NCI-H146 (cell line): ENCODE measurements around the gene KLHL30.

Experiments used
- DNase-seq: peaks from one replicate; lab custom pipeline; 2025; lab: John Stamatoyannopoulos, UW

KLHL30 gene

DNA sequence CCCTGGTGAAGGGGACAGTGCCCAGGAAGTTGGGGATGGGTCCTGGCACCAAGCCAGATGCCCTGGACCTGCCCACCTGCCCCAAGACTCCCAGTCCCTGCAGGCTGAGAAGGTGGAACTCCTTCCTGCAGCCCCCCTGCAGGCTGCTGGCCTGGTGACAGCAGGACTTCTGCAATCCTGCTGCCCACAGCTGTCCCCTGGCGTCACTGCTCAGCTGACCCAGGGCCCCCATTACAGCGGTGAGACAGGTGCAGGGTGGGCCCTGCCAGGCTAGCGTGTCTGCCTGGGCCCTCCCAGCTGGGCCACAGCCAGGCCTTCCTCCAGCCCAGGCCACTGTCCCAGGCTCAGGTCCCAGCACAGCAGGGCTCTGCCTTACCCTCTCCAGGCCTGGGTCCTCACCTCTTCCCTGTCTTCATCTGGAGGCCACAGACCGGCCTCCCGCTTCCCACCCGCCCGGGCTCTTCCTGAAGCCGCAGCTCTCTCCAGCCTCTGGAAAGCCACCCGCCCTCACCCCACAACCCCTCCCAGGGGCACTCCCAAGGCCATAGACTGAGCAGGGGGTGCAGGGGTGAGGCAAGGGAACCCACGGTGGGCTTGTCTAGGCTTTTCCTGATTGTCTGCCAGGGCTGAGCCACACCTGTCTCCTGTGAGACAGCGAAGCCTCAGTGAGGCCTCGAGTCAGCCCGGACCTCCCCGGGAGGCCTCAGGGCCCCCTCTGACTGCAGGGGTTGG lies 11.5 kb downstream of the KLHL30 start:
- DNase-seq = peak; percentile 29

DNA sequence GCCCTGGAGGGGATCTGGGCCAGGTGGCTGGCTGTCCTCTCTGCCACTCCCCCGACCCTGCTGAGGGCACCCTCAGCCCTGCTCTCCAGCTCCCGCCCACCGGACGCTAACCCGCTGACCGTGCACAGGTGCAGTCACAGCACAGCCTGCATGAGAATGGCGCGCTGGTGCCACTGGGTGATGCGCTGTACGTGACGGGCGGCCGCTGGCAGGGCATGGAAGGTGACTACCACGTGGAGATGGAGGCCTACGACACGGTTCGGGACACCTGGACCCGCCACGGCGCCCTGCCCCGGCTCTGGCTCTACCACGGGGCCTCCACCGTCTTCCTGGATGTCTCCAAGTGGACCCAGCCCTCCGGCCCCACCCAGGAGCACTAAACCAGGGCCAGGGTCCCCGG lies 12.2 kb downstream of the KLHL30 start:
- no peak for DNase-seq

DNA sequence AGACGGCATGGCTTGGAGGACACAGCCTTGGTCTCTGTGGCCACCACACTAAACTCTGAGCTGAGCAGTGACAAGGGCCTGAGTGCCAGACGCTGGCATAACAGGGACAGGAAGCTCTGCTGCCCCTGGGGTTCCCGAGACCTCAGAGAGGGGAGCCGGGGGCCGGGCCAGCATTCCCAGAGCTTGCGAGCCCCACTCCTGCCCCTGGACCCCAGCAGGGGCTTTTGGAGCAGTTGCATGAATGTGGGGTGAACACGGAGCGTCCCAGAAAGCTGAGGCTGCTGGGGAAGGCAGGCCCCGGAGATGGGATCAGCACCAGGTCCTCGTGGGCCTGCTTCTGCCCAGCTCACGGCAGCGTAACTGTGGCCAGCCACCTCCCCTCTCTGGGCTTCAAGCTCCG lies 12.7 kb downstream of the KLHL30 start:
- no peak for DNase-seq

DNA sequence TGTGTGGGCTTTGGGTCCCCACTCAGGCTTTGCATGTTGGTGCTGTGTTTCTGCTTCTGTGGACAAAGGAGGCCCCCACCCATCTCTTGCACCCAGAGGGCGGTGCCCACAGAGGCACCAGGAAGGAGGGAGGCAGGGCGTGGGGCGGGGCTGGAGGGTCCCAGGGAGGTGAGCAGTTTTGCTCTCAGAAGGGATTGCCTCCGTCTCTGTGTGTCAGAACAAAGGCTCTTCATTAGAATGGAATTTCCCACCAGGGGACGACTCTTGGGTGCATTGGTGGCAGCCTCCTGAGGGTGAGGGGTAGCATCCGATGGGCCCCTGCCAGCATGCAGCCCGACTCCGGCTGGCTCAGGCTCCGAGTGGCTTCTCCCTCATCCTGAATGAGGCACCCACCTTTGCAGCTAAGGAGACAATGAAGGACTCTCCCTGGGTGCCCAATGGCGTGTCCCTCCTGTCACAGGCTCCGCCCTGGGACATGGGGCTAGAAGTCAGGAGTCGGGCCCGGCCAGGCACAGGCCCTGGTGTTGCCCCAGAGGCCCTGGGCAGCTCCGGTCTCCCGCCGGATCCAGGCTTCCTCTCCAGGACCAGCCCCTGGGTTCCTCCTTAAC lies 13.3 kb downstream of the KLHL30 start:
- DNase-seq = no peak

DNA sequence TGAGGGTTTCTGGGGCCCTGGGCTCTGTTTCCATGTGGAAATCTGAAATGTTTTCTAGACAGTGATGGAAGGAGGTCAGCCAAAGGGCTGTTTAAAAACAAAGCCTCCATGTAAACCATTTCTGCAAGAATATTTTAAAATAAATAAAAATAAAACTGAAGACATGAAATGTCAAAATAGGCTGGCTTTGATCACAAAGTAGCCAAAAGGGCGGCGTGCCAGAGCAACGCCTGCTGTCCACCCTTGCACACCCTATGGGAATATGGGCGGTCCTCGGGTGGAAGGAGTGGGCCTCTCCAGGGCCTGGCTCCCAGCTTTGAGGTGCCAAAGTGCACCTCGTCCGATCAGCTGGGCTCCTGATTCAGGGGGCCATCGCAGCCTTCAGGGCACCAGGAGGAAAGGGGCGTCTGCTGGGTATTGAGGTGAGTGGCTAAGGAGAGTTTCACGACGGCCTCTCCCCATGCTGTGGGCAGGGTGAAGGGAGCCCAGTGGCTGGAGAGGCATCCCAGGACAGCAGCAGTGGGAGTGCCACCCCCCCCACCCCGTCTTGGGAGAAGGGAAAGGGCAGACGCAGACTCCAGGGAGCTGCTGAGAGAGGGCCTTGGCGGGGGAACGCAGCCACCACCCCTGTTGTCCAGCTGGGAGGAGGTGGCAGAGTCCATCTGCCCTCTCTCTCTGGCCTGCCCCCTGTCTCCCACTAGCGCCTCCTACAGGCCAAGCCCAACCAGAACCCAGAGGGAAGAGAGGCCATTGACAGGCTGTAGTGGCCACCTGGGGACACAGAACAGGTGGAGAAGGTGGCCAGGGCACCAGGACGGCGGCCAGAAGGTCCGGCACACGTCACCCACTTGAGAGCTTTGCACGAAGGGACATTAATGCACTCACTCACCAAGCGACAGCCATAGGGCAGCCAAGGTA lies 14.6 kb downstream of the KLHL30 start:
- DNase-seq = no peak

DNA sequence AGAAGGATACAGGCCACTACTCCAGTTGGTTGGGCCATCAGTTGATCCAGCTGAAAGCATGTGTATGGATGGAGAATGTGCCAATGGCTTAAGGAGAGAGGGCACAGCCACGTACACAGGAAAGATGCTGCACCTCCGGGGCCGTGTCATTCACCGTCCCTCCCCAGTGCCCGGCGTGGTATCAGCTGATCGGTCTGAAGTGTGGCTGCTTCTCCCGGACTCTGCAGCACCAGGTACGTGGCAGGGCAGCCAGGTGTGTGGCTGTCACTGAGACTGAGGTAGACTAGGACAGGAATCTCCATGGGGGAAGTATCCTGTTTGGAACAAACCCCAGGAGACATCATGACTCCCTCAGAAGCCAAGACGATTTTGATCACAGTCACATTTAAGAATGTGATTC lies 16.1 kb downstream of the KLHL30 start:
- DNase-seq = no peak

DNA sequence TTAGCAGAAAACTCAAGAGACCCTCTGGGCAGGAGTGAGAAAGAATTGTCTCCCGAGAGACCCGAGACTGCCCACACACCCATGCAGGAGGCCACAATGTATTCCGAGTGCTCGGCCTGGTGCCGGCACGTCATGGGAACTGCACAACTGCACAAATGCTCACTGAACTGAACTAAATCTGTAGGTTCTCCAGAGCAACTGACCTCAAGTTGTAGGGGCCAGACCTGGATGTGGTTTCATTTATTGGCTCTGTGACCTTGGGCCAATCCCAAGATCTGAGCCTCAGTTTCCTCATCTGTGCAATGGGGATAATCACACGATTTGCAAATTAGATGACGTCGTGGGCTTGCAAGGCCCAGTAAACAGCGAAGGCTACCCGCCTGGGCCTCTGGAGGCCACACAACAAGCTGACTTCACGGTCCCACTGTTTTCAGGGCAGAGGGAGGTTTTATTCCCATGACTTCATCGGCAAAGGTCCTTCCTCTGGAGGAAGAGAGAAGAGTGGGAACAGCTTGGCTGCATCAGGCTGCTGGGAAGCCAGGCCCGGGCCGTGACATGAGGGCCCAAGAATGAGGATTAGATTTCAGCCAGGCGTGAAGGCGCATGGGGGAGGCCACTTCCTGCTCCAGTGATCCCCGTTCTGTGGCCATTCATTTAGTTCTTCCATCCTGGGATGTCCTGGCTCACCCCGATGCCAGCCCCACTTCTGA lies 16.7 kb downstream of the KLHL30 start:
- no peak for DNase-seq

DNA sequence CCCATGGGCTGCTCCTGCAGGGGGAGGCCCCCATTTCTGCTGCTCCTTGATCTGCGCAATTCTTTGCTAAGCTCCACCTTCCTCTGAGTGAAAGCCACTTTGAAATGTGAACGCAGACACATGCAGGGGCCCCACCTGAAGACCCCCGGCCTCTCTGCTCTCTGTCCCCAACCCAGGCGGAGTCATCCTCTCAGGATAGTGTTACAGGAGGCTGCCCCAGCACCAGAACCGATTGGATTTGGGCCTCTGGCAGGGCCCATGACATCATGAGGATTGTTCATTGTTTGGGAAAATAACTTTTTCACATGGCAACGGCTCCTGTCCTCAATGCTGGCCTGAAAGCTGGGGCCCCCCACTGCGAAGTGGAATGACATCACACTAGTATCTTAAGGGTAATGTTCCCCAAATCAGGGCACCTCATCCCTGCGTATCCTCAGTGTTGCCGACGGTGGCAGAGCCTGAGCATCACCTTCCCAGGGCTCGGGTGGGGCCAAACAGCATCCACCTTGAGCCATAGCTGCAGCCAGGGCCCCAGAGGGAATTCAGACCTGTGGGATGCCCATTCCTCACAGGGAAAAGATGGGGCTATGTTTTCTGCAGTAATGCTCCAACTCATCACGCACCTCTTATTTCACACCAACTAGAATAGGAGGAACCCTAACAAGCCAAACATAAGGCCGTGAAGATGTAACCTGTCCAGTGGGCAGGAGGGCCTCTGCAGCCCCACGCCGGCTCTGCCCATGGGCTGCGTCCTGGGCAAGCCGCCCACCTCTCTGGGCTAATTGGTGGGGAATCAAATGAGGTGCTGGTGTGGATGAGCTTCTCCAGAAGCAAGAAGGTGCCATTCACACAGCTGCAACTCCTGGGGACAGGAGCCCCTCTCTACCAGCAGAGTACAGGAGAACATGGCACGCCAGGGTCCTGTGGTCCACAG lies 17.6 kb downstream of the KLHL30 start:
- no peak for DNase-seq

DNA sequence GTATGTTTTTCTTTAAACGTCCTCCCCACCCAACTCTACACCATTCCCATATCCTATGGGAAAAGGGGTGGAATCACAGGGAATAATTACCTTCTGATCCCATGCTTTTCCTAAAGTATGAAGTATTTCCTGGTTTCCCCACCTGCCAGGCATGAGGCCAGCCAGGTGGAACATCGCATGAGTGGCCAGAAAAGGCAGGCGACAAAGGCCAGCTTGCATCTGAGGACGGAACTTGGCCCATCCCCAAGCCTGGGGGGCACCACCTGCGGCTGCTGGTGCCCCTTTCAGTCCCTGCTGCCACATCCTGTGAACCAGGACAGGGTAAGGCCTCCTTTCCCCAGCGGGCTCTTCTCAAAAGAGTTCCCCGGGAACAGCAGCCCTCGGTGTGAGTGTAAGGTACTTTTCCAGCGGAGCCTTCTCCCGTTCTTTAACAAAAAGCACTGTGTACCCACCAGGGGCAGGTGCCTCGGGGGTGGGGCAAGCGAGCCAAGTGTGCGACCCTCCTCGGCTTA lies 19.1 kb downstream of the KLHL30 start:
- no peak for DNase-seq

DNA sequence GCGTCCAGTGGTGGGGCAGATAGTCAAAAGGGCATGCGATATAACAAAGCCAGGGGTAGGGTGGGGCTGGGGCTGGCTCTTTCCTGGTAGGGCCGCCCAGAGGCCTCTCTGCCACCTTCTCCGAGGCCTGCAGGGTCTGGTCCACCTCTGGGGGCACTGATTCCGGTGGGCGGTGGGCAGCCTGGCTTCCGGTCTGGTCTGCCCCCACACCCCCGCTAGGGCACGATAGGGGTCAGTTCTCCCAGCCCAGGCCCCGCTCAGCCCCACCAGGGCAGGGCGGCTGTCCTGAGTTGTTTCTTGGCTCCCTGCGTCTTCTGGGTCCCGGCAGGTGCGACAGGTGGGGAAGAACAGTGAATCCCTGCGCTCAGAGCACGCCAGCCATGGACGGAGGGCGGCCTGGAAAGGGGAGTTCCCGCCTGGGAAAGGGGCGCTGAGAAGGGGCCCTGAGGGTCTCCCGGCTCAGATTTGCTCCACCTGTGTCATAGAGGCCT lies 19.6 kb downstream of the KLHL30 start:
- DNase-seq = no peak

DNA sequence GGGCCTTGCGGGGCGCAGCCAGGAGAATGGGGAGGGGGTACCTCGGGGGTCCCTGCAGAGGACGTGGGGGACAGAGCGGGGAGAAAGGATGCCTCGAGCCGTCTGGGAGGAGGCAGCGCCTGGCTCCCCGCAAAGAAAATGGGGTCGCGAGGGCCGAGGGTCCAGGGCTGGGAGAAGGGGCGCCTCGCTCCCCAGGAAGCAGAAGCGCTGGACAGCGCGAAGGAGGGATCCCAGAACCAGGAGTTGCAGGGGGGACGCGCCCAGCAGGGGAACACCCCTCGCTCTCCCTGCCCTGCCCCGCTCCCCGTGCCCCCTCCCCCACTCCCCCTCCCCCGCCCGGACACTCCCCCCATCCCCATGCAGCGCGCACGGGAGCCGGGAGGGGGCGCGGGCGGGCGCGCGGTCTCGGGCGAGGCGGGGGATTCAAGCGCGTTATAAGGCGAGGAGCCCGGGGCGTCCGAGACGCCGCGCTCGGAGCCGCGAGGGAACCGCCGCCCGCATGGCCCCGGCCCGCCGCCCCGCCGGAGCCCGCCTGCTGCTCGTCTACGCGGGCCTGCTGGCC lies 20.1 kb downstream of the KLHL30 start, which contains the start of gene ERFE:
Gene ERFE (plus strand): TSS at position 462 of the 562 bp plus-strand sequence. CDS start 38 bp downstream, at position 500.
- DNase-seq = peak; percentile 55

DNA sequence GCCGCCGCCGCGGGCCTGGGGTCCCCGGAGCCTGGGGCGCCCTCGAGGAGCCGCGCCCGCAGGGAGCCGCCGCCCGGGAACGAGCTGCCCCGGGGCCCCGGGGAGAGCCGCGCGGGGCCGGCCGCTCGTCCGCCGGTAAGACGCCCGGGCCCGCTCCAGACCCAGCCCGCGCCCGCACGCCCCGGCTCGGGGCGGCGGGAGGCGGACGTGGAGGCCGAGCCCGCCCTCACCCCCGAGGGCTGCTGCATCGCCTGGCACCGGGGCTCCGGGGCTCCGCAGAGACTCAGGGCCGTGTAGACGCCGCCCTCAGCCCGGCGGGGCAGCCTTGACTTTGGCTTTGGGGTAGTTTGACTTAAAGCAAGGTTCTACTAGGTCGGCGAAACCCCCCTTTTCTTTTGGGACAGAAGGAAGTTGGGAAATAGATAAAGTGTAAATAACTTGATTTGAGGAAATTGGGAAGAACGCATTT lies 20.6 kb downstream of the KLHL30 start:
- peak; percentile 33 for DNase-seq

DNA sequence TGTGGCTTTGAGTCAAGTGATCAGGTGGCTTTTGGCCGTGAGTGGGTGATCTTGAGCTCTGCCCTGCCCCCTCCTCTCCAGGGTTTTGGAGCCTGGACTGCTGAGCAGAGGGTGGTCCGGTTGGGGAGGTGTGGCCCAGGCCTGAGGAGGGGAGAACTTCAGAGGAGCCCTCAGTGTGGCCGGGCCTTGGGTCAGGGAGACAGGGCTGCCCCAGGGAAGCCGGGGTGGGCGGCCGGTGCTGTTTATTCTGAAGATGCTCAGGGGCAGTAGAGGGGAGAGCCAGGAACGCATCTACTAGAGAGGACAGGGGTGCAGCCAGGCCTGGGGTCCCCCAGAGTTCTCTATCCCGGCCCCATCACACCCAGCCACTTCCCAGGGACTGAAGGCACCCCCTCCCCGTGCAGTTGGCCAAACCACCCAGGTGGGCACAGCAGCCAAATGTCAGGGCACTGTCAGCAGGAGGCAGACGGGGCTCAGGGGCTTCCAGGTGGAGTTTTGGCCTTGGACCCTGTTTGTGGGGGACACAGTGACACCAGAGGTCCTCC lies 21.3 kb downstream of the KLHL30 start:
- no peak for DNase-seq

DNA sequence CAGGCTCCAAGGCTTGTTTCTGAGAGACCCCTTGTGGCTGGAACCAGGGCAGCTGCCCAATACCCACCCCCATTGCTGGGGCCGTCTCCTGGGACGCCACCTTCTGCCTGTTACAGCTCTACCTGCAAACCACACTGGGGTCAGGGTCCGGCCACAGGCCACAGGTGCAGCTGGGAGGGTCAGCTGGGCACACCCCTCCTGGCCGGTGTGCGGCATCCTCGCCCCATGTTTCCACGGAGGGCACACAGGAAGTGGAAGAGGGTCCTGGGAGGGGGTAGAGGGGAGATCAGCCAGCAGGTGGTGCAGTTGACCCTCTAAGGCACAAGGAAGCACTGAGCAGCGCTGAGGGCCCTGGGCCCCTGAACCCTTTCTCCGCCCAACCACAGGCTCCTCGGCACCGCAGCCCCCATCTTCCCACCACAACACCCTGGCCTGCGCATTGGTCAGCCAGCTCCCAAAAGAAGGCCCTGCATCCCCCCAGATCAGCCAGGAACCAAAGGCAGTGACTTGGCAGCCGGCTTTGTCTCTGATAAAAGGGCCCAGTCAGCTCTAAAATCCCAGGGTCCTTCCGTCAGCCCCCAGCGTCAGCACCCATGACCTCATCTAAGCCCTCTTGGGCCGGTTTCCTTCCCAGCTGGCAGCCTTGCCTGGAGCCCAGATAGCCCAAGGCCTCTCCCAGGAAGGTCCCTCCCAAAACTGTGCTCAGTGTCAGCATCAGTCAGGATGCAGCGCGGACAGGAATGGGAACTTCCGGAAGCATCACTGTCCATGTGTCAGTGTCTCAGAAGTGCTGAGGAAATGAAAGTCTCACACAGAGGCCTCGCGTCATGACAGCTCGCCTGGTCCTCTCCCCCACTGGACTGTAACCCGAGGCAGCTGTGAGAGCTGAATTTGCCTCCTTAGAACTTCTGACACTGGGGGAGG lies 22.0 kb downstream of the KLHL30 start:
- DNase-seq = no peak

DNA sequence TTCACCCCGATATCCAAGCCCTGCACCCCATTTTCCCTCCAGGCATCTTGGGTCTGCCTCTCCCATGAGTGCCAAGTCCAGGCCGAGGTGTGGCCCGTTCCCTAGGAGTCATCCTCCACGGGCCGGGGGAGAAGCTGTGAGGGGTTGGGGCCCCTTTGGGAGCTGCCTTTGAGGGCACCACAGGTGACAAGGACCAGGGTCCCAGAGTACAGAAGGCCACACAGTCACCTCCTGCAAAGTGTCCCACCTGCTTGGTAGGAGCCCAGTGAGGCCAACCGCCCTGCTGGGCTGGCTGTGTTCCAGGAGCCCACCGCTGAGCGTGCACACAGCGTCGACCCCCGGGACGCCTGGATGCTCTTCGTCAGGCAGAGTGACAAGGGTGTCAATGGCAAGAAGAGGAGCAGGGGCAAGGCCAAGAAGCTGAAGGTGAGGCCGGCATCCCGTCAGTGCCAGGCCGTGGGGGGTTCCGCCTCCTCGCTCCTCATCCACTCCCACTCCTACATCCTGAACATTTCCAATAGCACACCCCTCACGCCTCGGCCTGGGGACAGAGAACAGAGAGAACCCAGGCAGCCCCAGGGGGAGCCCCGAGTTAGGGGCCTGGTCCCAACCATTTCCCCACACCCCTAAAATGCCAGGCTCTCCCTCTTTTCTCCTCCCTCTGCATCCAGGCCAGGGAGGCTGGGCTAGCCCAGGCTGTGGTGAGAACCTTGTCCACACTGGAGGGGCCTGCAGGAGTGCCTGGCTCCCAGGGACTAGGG lies 23.0 kb downstream of the KLHL30 start:
- DNase-seq = no peak

DNA sequence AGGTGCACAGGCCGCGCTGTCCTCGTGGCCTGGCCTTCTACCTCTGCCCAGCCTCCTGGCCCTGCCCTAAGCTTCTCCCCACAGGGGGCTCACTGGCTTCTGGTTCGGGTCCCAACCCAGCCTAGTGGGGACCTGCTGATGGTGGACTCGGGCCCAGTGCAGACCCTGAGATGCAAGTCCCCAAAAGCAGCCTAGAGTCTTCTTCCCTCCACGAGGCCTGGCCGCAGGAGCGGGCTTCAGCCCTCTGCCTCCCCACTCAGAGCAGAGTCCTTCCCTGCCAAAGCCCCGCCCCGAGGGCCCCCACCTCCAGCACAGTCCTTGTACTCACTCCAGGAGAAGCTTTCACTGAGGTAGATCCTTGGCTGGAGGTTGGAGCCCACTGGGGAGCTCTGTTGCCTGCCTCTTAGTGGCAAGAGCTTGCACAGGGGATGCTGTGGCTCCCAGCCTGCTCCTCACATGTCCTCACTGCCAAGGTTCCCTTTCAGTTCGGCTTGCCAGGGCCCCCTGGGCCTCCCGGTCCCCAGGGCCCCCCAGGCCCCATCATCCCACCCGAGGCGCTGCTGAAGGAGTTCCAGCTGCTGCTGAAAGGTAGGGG lies 23.9 kb downstream of the KLHL30 start:
- no peak for DNase-seq

DNA sequence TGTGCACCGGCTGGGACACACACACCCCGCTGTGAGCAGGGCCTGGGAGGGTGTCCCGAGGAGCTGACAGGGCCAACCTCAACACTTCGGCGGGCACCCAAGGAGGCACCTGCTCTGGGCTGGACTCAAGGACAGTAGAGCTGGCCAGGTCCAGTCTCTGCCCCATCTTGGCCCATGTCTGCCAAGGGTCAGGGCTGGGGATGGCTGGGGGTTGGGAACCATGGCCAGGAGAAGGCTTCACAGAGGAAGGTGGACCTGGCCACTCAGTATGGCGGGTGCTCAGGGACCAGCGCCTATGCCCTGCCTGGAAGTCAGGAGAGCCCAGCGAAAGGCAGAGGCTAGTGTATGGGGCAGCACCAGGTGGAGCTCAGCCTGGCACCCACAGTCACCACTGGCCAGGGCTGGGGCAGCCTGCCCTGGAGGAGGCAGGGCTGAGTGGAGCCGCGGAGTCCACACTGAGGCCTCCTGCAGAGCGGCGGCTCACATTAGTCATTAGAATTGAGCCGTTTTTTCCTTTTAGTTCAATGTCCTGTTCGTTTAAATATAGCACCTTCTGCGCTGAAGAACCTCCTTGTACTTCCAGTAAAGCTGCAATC lies 24.5 kb downstream of the KLHL30 start:
- DNase-seq = peak; percentile 22
